HL-60 (cell line): ENCODE results near the gene EPSTI1.

Experiments
- DNase-seq, 2 experiments: peaks; one replicate each; pipeline ENCODE4 v3.0.0-alpha.2; 2010 to 2020; ENCODE audit warnings: low read depth in 1 of 2, low spot score in 1 of 2
- H3K27ac ChIP-seq: fragments of 250-450 bp; sonication (Bioruptor Pico); replicated peaks from 2 replicates; pipeline ENCODE4 v1.5.1; 2020; ENCODE audit warnings: mild to moderate bottlenecking, moderate library complexity
- H3K27me3 ChIP-seq: fragments of 250-450 bp; sonication (Bioruptor Pico); 2 replicates; pipeline ENCODE4 v1.5.1; 2021; ENCODE audit warnings: mild to moderate bottlenecking, moderate library complexity; ENCODE audit not compliant: insufficient read depth, poor library complexity, severe bottlenecking
- H3K4me3 ChIP-seq: replicated peaks from 2 replicates; pipeline ENCODE4 v1.5.1; 2011; ENCODE audit warnings: mild to moderate bottlenecking, control low read depth, low read length; ENCODE audit not compliant: insufficient read depth
- GABPA ChIP-seq: IDR thresholded peaks from 2 replicates; pipeline ENCODE4 v1.6.1; 2012; ENCODE audit warnings: low read depth
- POLR2AphosphoS5 ChIP-seq: IDR thresholded peaks from 2 replicates; pipeline ENCODE4 v1.6.1; 2012; ENCODE audit warnings: low read depth
- SPI1 ChIP-seq: IDR thresholded peaks from 2 replicates; pipeline ENCODE4 v1.6.1; 2012; ENCODE audit warnings: low read depth, mild to moderate bottlenecking, borderline replicate concordance
- TF ChIP-seq, protein P1 (sequence below): IDR thresholded peaks from 2 replicates; pipeline ENCODE4 v1.6.1; 2012; ENCODE audit warnings: low read depth; ENCODE audit not compliant: insufficient replicate concordance
- TF ChIP-seq, protein P2 (sequence below): IDR thresholded peaks from one replicate; pipeline ENCODE4 v1.5.1; 2011; ENCODE audit warnings: low read length, control low read depth, inconsistent platforms; ENCODE audit not compliant: insufficient read depth

The EPSTI1 gene

DNA sequence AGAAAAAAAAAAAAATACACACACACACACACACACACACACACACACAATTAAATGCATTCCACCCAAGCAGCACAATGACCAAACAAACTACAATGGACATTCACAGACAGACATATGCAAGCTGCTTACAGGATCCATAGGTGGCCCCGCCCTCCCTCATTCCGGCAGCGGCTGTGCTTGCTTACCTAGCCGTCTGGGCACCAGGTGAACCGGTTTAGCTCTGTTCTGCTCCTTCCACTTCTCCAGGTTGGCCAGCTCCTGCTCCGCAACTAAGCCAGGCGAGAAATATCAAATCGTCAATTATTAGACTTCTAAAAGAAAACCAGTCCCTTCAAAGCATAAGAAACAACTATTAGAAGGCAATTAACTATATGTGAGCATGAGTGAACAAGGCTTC lies 23.1 kb downstream of the EPSTI1 start:
- Histone ChIP-seq H3K4me3 (no peak overlapping the region), H3K27me3 (peaks cover 4% of the 10 kb centered on the region), H3K27ac (no peak overlapping the region)
- TF ChIP-seq GABPA, result no peak
- TF ChIP-seq SPI1, result no peak
- no peak for DNase-seq

DNA sequence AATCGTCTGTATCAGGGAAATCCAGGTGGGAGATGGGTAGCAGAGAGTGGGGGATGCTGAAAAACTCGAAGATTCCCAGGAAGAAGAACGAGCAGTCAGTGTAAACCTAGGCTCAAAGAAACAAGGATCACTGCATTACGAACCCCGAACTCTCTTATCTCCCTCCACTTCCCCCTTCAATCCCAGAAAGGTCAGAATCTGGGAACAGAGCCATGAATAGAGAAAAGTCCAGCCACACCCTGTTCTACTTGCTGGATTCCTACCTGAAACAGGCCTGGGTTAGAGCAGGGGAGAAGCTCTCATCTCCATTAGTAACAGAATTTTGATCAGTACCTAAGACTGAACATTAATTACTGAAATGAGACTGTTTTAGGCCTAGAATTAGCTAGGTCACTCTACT lies 24.4 kb downstream of the EPSTI1 start:
- TF ChIP-seq POLR2AphosphoS5, result no peak
- TF ChIP-seq SPI1, result no peak
- TF ChIP-seq, protein P1, sequence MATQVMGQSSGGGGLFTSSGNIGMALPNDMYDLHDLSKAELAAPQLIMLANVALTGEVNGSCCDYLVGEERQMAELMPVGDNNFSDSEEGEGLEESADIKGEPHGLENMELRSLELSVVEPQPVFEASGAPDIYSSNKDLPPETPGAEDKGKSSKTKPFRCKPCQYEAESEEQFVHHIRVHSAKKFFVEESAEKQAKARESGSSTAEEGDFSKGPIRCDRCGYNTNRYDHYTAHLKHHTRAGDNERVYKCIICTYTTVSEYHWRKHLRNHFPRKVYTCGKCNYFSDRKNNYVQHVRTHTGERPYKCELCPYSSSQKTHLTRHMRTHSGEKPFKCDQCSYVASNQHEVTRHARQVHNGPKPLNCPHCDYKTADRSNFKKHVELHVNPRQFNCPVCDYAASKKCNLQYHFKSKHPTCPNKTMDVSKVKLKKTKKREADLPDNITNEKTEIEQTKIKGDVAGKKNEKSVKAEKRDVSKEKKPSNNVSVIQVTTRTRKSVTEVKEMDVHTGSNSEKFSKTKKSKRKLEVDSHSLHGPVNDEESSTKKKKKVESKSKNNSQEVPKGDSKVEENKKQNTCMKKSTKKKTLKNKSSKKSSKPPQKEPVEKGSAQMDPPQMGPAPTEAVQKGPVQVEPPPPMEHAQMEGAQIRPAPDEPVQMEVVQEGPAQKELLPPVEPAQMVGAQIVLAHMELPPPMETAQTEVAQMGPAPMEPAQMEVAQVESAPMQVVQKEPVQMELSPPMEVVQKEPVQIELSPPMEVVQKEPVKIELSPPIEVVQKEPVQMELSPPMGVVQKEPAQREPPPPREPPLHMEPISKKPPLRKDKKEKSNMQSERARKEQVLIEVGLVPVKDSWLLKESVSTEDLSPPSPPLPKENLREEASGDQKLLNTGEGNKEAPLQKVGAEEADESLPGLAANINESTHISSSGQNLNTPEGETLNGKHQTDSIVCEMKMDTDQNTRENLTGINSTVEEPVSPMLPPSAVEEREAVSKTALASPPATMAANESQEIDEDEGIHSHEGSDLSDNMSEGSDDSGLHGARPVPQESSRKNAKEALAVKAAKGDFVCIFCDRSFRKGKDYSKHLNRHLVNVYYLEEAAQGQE, result no peak
- TF ChIP-seq, protein P2, sequence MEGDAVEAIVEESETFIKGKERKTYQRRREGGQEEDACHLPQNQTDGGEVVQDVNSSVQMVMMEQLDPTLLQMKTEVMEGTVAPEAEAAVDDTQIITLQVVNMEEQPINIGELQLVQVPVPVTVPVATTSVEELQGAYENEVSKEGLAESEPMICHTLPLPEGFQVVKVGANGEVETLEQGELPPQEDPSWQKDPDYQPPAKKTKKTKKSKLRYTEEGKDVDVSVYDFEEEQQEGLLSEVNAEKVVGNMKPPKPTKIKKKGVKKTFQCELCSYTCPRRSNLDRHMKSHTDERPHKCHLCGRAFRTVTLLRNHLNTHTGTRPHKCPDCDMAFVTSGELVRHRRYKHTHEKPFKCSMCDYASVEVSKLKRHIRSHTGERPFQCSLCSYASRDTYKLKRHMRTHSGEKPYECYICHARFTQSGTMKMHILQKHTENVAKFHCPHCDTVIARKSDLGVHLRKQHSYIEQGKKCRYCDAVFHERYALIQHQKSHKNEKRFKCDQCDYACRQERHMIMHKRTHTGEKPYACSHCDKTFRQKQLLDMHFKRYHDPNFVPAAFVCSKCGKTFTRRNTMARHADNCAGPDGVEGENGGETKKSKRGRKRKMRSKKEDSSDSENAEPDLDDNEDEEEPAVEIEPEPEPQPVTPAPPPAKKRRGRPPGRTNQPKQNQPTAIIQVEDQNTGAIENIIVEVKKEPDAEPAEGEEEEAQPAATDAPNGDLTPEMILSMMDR, result no peak
- no peak for TF ChIP-seq GABPA
- Histone ChIP-seq H3K27ac (no peak overlapping the region), H3K4me3 (no peak overlapping the region), H3K27me3 (peaks cover 4% of the 10 kb centered on the region)
- no peak for DNase-seq

DNA sequence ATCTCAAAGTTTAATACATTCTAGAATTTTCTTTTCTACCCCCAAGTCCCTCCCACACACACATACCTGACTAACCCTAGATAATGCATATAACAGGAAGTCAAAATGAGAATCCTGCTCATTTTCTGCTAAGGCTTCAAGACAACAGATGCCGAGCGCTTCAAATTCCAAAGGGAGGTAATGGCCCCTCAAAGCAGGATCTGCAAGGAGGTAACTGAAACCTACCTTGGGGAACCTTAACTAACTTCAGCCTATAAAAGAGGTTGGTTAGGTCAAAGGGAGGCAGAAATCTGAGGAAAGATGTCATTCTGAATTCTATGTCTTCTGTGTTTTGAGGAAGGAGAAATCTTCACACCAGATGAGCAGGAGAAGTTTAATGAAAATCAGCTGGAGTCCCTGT lies 26.8 kb downstream of the EPSTI1 start:
- peaks cover 4% of the 10 kb centered on the region for H3K27me3 ChIP-seq
- no peak overlapping the region for H3K27ac ChIP-seq
- TF ChIP-seq SPI1, result no peak
- TF ChIP-seq GABPA, result no peak
- no peak overlapping the region for H3K4me3 ChIP-seq
- no peak for DNase-seq

DNA sequence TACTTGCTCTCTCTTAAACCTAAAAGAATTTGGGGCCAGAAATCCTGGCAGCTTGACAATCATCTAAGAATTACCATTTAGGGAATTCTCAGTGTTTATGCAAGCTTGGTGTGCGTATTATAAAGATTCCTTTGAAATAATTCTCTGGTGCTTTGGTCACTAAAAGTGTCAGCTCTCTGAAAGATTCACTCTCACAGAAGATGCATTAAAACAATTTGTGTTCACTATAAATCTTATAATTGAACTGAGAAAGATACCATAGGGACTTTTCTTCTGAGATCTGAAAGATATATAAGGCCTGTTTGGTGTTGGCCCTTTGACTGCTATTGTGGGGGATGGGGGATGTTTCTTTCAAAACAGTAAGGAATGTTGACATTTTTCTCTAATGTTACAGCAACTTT lies 27.3 kb downstream of the EPSTI1 start:
- DNase-seq, result no peak

More for the DNA sequence above, 27.3 kb downstream of the EPSTI1 start:
- H3K4me3 ChIP-seq, result no peak overlapping the region
- no peak overlapping the region for H3K27ac ChIP-seq
- H3K27me3 ChIP-seq, result peaks cover 4% of the 10 kb centered on the region
- TF ChIP-seq, protein P2, result no peak
- TF ChIP-seq SPI1 (no peak), GABPA (no peak), POLR2AphosphoS5 (no peak)
- TF ChIP-seq, protein P1, result no peak
